Ishikawa (cell line): Measurements from ENCODE around the gene SKAP1.

Experiments used
- CEBPB ChIP-seq: IDR thresholded peaks from 2 replicates; pipeline ENCODE4 v1.6.1; 2012
- CREB1 ChIP-seq: IDR thresholded peaks from 2 replicates; pipeline ENCODE4 v1.6.1; 2012; ENCODE audit warnings: low read depth
- EGR1 ChIP-seq: IDR thresholded peaks from 2 replicates; pipeline ENCODE4 v1.6.1; 2012
- EP300 ChIP-seq: IDR thresholded peaks from 2 replicates; pipeline ENCODE4 v1.6.1; 2012; ENCODE audit warnings: borderline replicate concordance
- FOXM1 ChIP-seq: IDR thresholded peaks from 2 replicates; pipeline ENCODE4 v1.6.1; 2012; ENCODE audit warnings: low read depth, borderline replicate concordance
- NFIC ChIP-seq: IDR thresholded peaks from 2 replicates; pipeline ENCODE4 v1.6.1; 2012
- RAD21 ChIP-seq: IDR thresholded peaks from 2 replicates; pipeline ENCODE4 v1.6.1; 2012; ENCODE audit warnings: low read depth
- REST ChIP-seq: IDR thresholded peaks from 2 replicates; pipeline ENCODE4 v1.6.1; 2012; ENCODE audit warnings: low read depth, mild to moderate bottlenecking
- TAF1 ChIP-seq: IDR thresholded peaks from 2 replicates; pipeline ENCODE4 v1.6.1; 2012; ENCODE audit warnings: low read depth, mild to moderate bottlenecking
- TCF12 ChIP-seq: IDR thresholded peaks from 2 replicates; pipeline ENCODE4 v1.6.1; 2012; ENCODE audit warnings: low read depth
- TEAD4 ChIP-seq: IDR thresholded peaks from 2 replicates; pipeline ENCODE4 v1.6.1; 2012
- USF1 ChIP-seq: IDR thresholded peaks from 2 replicates; pipeline ENCODE4 v1.6.1; 2012
- YY1 ChIP-seq: IDR thresholded peaks from 2 replicates; pipeline ENCODE4 v1.6.1; 2012; ENCODE audit warnings: low read depth
- ZBTB7A ChIP-seq: IDR thresholded peaks from 2 replicates; pipeline ENCODE4 v1.6.1; 2012; ENCODE audit warnings: low read depth
- TF ChIP-seq, protein P1 (sequence below): IDR thresholded peaks from 2 replicates; pipeline ENCODE4 v1.6.1; 2012

Gene SKAP1

DNA sequence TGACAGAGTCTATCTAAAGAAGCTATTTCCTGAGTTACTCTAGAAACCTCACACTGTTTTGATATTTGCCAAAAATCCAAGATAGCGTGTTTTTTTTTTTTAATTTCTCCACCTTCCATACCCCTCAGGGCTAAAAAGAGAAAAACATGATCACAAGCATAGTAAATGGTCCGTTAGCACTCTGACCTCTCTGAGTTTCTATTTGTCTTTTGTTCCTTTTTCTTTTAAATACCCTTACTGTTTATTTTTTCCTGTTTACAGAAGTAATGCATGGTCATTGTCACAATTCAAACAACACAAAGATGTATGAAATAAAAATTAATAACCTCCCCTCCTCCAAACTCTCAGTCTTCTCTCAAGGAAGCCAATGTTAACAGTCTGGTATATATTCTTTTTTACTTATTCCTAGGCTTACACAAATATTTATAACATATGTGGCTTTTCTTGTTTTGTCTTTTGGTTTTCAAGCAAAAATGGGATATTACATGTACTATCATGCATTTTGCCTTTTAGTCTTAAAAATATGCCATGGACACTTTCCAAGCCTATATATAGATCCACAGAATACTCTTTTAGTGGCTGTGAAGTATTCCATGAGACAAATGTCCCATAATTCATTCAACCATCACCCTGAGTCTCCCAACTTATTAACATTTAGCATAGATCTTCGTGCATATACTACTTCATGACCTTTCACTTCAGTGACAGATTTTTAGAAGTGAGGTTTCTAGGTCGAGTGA lies 3.1 kb downstream of the SKAP1 start:
- no peak for TF ChIP-seq RAD21
- no peak for TF ChIP-seq TCF12
- no peak for TF ChIP-seq REST
- TF ChIP-seq YY1, result no peak
- TF ChIP-seq TAF1, result no peak

GRCh38 chr17:48426019-48426665 lies 3.9 kb downstream of the SKAP1 start:
- TF ChIP-seq EP300 (no peak), TCF12 (no peak), CREB1 (no peak), TEAD4 (no peak), USF1 (no peak), YY1 (no peak), NFIC (no peak), FOXM1 (no peak), CEBPB (no peak), TAF1 (no peak), EGR1 (no peak), REST (no peak), ZBTB7A (no peak), RAD21 (no peak)
- TF ChIP-seq, protein P1, sequence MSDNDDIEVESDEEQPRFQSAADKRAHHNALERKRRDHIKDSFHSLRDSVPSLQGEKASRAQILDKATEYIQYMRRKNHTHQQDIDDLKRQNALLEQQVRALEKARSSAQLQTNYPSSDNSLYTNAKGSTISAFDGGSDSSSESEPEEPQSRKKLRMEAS, result no peak

DNA sequence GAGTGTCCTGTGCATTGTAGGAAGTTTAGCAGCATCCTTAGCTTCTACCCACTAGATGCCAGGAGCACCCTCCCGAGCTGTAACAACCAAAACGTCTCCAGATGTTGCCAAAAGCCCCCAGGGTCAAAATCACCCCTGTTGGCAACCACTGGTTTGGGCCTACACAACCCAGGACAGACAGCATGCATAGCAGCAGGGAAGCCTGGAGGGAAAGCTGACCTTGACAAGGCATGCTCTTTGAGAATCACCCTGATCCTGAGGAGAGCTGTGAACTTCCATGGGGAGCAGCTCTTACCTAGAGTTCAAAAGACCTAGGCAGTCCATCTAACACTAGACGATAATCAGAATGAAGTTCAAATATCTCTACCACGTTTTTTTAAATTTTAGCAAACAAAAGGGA lies 9.2 kb downstream of the SKAP1 start:
- TF ChIP-seq USF1 (no peak), REST (no peak)

- no peak for TF ChIP-seq USF1
- no peak for TF ChIP-seq EGR1
- no peak for TF ChIP-seq CREB1
- no peak for TF ChIP-seq FOXM1
- TF ChIP-seq, protein P1, result no peak
- no peak for TF ChIP-seq EP300
- TF ChIP-seq REST, result no peak
- no peak for TF ChIP-seq RAD21
- TF ChIP-seq NFIC, result no peak
- no peak for TF ChIP-seq YY1
Observed at GRCh38 chr17:48416971-48417370, 13.0 kb downstream of the SKAP1 start.
